Esophagus muscularis mucosa (tissue), 4 donors: ENCODE data around the gene DOCK10.

Experiments
- CTCF ChIP-seq, 3 experiments: fragments of 200-600 bp in 2 of 3; fragments of 450-650 bp in 1 of 3; sonication (generic) in 2 of 3; IDR thresholded peaks; one replicate each; pipeline ENCODE4 v1.5.1; 2017 to 2019; ENCODE audit warnings: antibody characterized with exemption in 3 of 3, mild to moderate bottlenecking in 2 of 3, moderate library complexity in 1 of 3
- EP300 ChIP-seq: sonication (generic); formaldehyde crosslinking; IDR thresholded peaks from one replicate; pipeline ENCODE4 v1.6.1; 2017; ENCODE audit warnings: antibody characterized with exemption
- POLR2A ChIP-seq: fragments of 450-650 bp; IDR thresholded peaks from one replicate; pipeline ENCODE4 v1.6.1; 2017; ENCODE audit warnings: antibody characterized with exemption, moderate library complexity, mild to moderate bottlenecking, low read depth
- POLR2AphosphoS5 ChIP-seq, 2 donors: sonication (generic); formaldehyde crosslinking; IDR thresholded peaks; one replicate each; pipeline ENCODE4 v1.6.1; 2017; ENCODE audit warnings: antibody characterized with exemption in 2 of 2

DNA sequence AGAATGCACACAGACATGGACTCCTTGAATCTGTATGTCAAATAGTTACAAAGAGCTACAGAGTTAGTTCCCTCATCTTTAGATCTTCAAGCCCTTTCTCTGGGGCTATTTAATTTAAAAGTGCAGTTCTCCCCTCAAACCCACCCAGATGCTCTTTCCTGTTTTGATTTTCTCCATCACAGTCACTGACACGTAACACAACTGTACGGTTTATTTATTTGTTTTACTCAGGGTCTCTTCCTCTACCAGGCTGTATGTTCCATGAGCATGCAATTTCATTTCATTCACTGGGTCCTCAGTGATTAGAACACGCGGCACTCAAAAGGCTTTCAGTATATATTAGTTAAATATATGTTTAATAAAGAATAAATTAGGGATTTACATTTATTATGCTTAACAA lies 94.7 kb downstream of the DOCK10 start:
- TF ChIP-seq CTCF (IDR thresholded peaks at IDR 0.05) (no peak), EP300 (no peak), POLR2A (no peak), POLR2AphosphoS5 (IDR thresholded peaks at IDR 0.05) (no peak)
